ENCODE data around the gene FLNB.

FLNB gene

GRCh38 chr3:58190882-58191281 lies 182.7 kb downstream of the FLNB start:
- Histone ChIP-seq H2BK15ac (ENCODE audit: low read length) (no peak overlapping the region), H3K9me3 (replicated peaks in 1 of 2; ENCODE audit: control insufficient read depth in 2 of 2, insufficient read depth in 1 of 2, low read depth in 1 of 2, low read length in 2 of 2) (no peaks in the 10 kb centered on the region), H3K27ac (replicated peaks; ENCODE audit: low read length) (no peak overlapping the region), H3K4me3 (ENCODE audit: low read length in 2 of 2) (no peak overlapping the region), H2BK5ac (ENCODE audit: low read length) (no peak overlapping the region), H2BK12ac (ENCODE audit: low read length) (no peak overlapping the region), H3K9ac (ENCODE audit: low read depth, low read length, poor library complexity) (no peak overlapping the region), H4K91ac (ENCODE audit: low read depth, low read length, poor library complexity) (no peak overlapping the region), H4K8ac (ENCODE audit: low read depth, low read length) (no peak overlapping the region), H3K36me3 (replicated peaks in 1 of 2; ENCODE audit: control insufficient read depth in 2 of 2, insufficient read depth in 2 of 2, low read length in 2 of 2) (no peaks in the 10 kb centered on the region), H2AFZ (ENCODE audit: low read length) (no peak overlapping the region), H3K23ac (ENCODE audit: low read depth, low read length, poor library complexity) (no peak overlapping the region), H2BK120ac (ENCODE audit: low read depth, low read length) (no peak overlapping the region), H3K79me1 (ENCODE audit: low read depth, low read length) (no peaks in the 10 kb centered on the region), H3K27me3 (ENCODE audit: control insufficient read depth in 3 of 3, insufficient read depth in 3 of 3, low read depth in 1 of 3, low read length in 3 of 3) (peaks cover 0 to 3% (median 0%) of the 10 kb centered on the region in 3 experiments), H2AK5ac (ENCODE audit: low read depth, low read length) (no peak overlapping the region), H3K14ac (ENCODE audit: low read length) (no peak overlapping the region), H3K4ac (ENCODE audit: low read length) (no peak overlapping the region), H3K18ac (ENCODE audit: low read length) (no peak overlapping the region), H3K4me1 (ENCODE audit: control insufficient read depth in 2 of 2, insufficient read depth in 1 of 2, low read depth in 1 of 2, low read length in 2 of 2) (peaks cover 13 to 14% of the 10 kb centered on the region in 2 donors), H3K4me2 (ENCODE audit: insufficient read depth, low read length, poor library complexity, severe bottlenecking) (no peak overlapping the region)
- DNase-seq (ENCODE audit: low spot score), result no peak
- no CpG with 5 or more reads among the region's 4 CpGs for WGBS, 2 donors (ENCODE audit: extremely low coverage in 2 of 2, insufficient read length in 2 of 2, insufficient replicate concordance in 1 of 2)

GRCh38 chr3:58191361-58191991 lies 183.3 kb downstream of the FLNB start:
- whole genome bisulfite sequencing, 2 donors (ENCODE audit: extremely low coverage in 2 of 2, insufficient read length in 2 of 2, insufficient replicate concordance in 1 of 2), result no CpG with 5 or more reads among the region's 10 CpGs
- no peak for DNase-seq (ENCODE audit: low spot score)
- H3K23ac ChIP-seq (ENCODE audit: low read depth, low read length, poor library complexity), result no peak overlapping the region

GRCh38 chr3:58192069-58192468 lies 183.8 kb downstream of the FLNB start:
- Histone ChIP-seq H3K79me1 (ENCODE audit: low read depth, low read length) (no peaks in the 10 kb centered on the region), H3K14ac (ENCODE audit: low read length) (no peak overlapping the region), H3K4me2 (ENCODE audit: insufficient read depth, low read length, poor library complexity, severe bottlenecking) (no peak overlapping the region), H4K91ac (ENCODE audit: low read depth, low read length, poor library complexity) (no peak overlapping the region), H2BK12ac (ENCODE audit: low read length) (no peak overlapping the region), H3K4me3 (ENCODE audit: low read length in 2 of 2) (no peak overlapping the region), H3K36me3 (replicated peaks in 1 of 2; ENCODE audit: control insufficient read depth in 2 of 2, insufficient read depth in 2 of 2, low read length in 2 of 2) (no peaks in the 10 kb centered on the region), H3K23ac (ENCODE audit: low read depth, low read length, poor library complexity) (no peak overlapping the region), H3K9me3 (replicated peaks in 1 of 2; ENCODE audit: control insufficient read depth in 2 of 2, insufficient read depth in 1 of 2, low read depth in 1 of 2, low read length in 2 of 2) (no peaks in the 10 kb centered on the region), H3K18ac (ENCODE audit: low read length) (peak overlapping the region; percentile 40), H4K8ac (ENCODE audit: low read depth, low read length) (no peak overlapping the region), H2BK15ac (ENCODE audit: low read length) (no peak overlapping the region), H3K9ac (ENCODE audit: low read depth, low read length, poor library complexity) (no peak overlapping the region), H3K27ac (replicated peaks; ENCODE audit: low read length) (no peak overlapping the region), H3K4me1 (ENCODE audit: control insufficient read depth in 2 of 2, insufficient read depth in 1 of 2, low read depth in 1 of 2, low read length in 2 of 2) (peaks cover 13 to 14% of the 10 kb centered on the region in 2 donors), H3K4ac (ENCODE audit: low read length) (no peak overlapping the region), H3K27me3 (ENCODE audit: control insufficient read depth in 3 of 3, insufficient read depth in 3 of 3, low read depth in 1 of 3, low read length in 3 of 3) (no peaks in the 10 kb centered on the region), H2BK5ac (ENCODE audit: low read length) (no peak overlapping the region), H2AFZ (ENCODE audit: low read length) (peak overlapping the region; percentile 36), H2BK120ac (ENCODE audit: low read depth, low read length) (peak overlapping the region; percentile 47), H2AK5ac (ENCODE audit: low read depth, low read length) (peak overlapping the region; percentile 48)
- DNase-seq (ENCODE audit: low spot score), result no peak
- no CpG with 5 or more reads among the region's 5 CpGs for WGBS, 2 donors (ENCODE audit: extremely low coverage in 2 of 2, insufficient read length in 2 of 2, insufficient replicate concordance in 1 of 2)

More at GRCh38 chr3:58191361-58191991, 183.3 kb downstream of the FLNB start:
- Histone ChIP-seq H2AK5ac (ENCODE audit: low read depth, low read length) (peak overlapping the region; percentile 48), H3K4me2 (ENCODE audit: insufficient read depth, low read length, poor library complexity, severe bottlenecking) (no peak overlapping the region), H3K9ac (ENCODE audit: low read depth, low read length, poor library complexity) (no peak overlapping the region), H2BK5ac (ENCODE audit: low read length) (no peak overlapping the region), H3K9me3 (replicated peaks in 1 of 2; ENCODE audit: control insufficient read depth in 2 of 2, insufficient read depth in 1 of 2, low read depth in 1 of 2, low read length in 2 of 2) (no peaks in the 10 kb centered on the region), H3K4ac (ENCODE audit: low read length) (no peak overlapping the region), H4K8ac (ENCODE audit: low read depth, low read length) (no peak overlapping the region), H2BK12ac (ENCODE audit: low read length) (no peak overlapping the region), H3K18ac (ENCODE audit: low read length) (peak overlapping the region; percentile 77), H3K27me3 (ENCODE audit: control insufficient read depth in 3 of 3, insufficient read depth in 3 of 3, low read depth in 1 of 3, low read length in 3 of 3) (no peaks in the 10 kb centered on the region), H2BK15ac (ENCODE audit: low read length) (peak overlapping the region; percentile 31), H2AFZ (ENCODE audit: low read length) (no peak overlapping the region), H3K79me1 (ENCODE audit: low read depth, low read length) (no peaks in the 10 kb centered on the region), H3K4me3 (ENCODE audit: low read length in 2 of 2) (no peak overlapping the region), H3K27ac (replicated peaks; ENCODE audit: low read length) (no peak overlapping the region), H4K91ac (ENCODE audit: low read depth, low read length, poor library complexity) (no peak overlapping the region), H3K14ac (ENCODE audit: low read length) (no peak overlapping the region), H2BK120ac (ENCODE audit: low read depth, low read length) (peak overlapping the region; percentile 47), H3K4me1 (ENCODE audit: control insufficient read depth in 2 of 2, insufficient read depth in 1 of 2, low read depth in 1 of 2, low read length in 2 of 2) (peaks cover 13 to 14% of the 10 kb centered on the region in 2 donors), H3K36me3 (replicated peaks in 1 of 2; ENCODE audit: control insufficient read depth in 2 of 2, insufficient read depth in 2 of 2, low read length in 2 of 2) (no peaks in the 10 kb centered on the region)

- Histone ChIP-seq H3K36me3 (replicated peaks in 1 of 2; ENCODE audit: control insufficient read depth in 2 of 2, insufficient read depth in 2 of 2, low read length in 2 of 2) (no peaks in the 10 kb centered on the region), H2BK12ac (ENCODE audit: low read length) (no peak overlapping the region), H2AFZ (ENCODE audit: low read length) (no peak overlapping the region), H3K14ac (ENCODE audit: low read length) (no peak overlapping the region), H3K79me1 (ENCODE audit: low read depth, low read length) (no peaks in the 10 kb centered on the region), H3K4ac (ENCODE audit: low read length) (no peak overlapping the region), H2BK120ac (ENCODE audit: low read depth, low read length) (no peak overlapping the region), H2BK5ac (ENCODE audit: low read length) (no peak overlapping the region), H3K4me3 (ENCODE audit: low read length in 2 of 2) (no peak overlapping the region), H3K27me3 (ENCODE audit: control insufficient read depth in 3 of 3, insufficient read depth in 3 of 3, low read depth in 1 of 3, low read length in 3 of 3) (no peaks in the 10 kb centered on the region), H4K91ac (ENCODE audit: low read depth, low read length, poor library complexity) (no peak overlapping the region), H3K9ac (ENCODE audit: low read depth, low read length, poor library complexity) (no peak overlapping the region), H3K23ac (ENCODE audit: low read depth, low read length, poor library complexity) (no peak overlapping the region), H2BK15ac (ENCODE audit: low read length) (no peak overlapping the region), H4K8ac (ENCODE audit: low read depth, low read length) (no peak overlapping the region), H2AK5ac (ENCODE audit: low read depth, low read length) (no peak overlapping the region), H3K9me3 (replicated peaks in 1 of 2; ENCODE audit: control insufficient read depth in 2 of 2, insufficient read depth in 1 of 2, low read depth in 1 of 2, low read length in 2 of 2) (no peaks in the 10 kb centered on the region), H3K4me2 (ENCODE audit: insufficient read depth, low read length, poor library complexity, severe bottlenecking) (no peak overlapping the region), H3K18ac (ENCODE audit: low read length) (no peak overlapping the region), H3K4me1 (ENCODE audit: control insufficient read depth in 2 of 2, insufficient read depth in 1 of 2, low read depth in 1 of 2, low read length in 2 of 2) (peaks cover 9 to 11% of the 10 kb centered on the region in 2 donors), H3K27ac (replicated peaks; ENCODE audit: low read length) (no peak overlapping the region)
- no peak for DNase-seq (ENCODE audit: low spot score)
- WGBS, 2 donors (ENCODE audit: extremely low coverage in 2 of 2, insufficient read length in 2 of 2, insufficient replicate concordance in 1 of 2), result no CpG with 5 or more reads among the region's 12 CpGs
Measured at GRCh38 chr3:58193682-58194407, 185.6 kb downstream of the FLNB start.

Data from neuronal stem cell (in vitro differentiated cells).